Stimulated activated CD8-positive, alpha-beta memory T cell treated with anti-CD3 and anti-CD28 coated beads, Interleukin-15, amount 100 ng/mL, for 1 hour (primary cell): ENCODE results near the gene SEC11A.
"Not testable (repeated sequence)": the region's sequence is repeated elsewhere in the genome, so short reads cannot be mapped to it uniquely, and the experiment has no call there.

Experiments used
- DNase-seq: peaks from one replicate; pipeline ENCODE4 v3.0.0-alpha.2; 2020; ENCODE audit warnings: low read depth

Gene SEC11A

GRCh38 chr15:84641871-84642270, 74.1 kb downstream of the SEC11A start:
- not testable (repeated sequence) for DNase-seq

GRCh38 chr15:84638103-84638502, 77.8 kb downstream of the SEC11A start:
- no peak for DNase-seq

GRCh38 chr15:84634228-84634837, 81.6 kb downstream of the SEC11A start:
- DNase-seq = no peak

- peak; percentile 25 for DNase-seq
Measured at GRCh38 chr15:84633311-84634227, 82.4 kb downstream of the SEC11A start.

- DNase-seq = no peak
Measured at GRCh38 chr15:84631706-84632272, 84.2 kb downstream of the SEC11A start.

- no peak for DNase-seq
Measured at GRCh38 chr15:84629033-84629432, 86.9 kb downstream of the SEC11A start.

GRCh38 chr15:84625123-84625522, 90.8 kb downstream of the SEC11A start:
- DNase-seq = no peak

GRCh38 chr15:84624359-84624758, 91.6 kb downstream of the SEC11A start:
- no peak for DNase-seq

- DNase-seq = no peak
Measured at GRCh38 chr15:84621358-84621979, 94.5 kb downstream of the SEC11A start.

- DNase-seq = no peak
Measured at GRCh38 chr15:84620626-84621025, 95.3 kb downstream of the SEC11A start.
